ENCODE data around the gene FBN1.

The FBN1 gene

DNA sequence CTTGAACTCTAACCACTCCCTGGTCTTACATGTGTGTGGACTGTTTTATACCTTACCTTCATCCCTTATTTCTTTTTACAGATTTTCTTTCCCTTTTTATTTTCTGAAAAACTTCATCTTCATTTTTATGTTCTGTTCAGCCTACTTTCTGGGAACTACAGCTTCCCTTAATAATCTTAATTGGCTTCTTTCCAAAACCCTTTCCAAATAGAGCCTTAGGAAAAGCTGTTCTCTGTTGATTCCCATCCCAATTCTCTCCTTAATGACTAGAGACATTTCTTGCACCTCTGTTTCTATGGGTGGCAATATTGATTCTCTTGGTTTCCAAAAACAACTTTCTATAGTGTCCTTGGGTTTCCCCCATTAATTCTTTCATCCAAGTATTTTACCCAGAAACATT is 179.4 kb downstream of the FBN1 start:
- Histone ChIP-seq H3K4me1 (ENCODE audit: insufficient read depth, insufficient read length) (no peaks in the 10 kb centered on the region), H3K4me3 (ENCODE audit: insufficient read length, low read depth) (no peak overlapping the region), H3K36me3 (ENCODE audit: insufficient read depth, insufficient read length, low read length) (peaks cover 17% of the 10 kb centered on the region), H3K9ac (ENCODE audit: insufficient read length, low read depth) (no peak overlapping the region), H3K9me3 (ENCODE audit: insufficient read depth, low read length) (no peaks in the 10 kb centered on the region), H3K27me3 (ENCODE audit: insufficient read depth, insufficient read length) (no peaks in the 10 kb centered on the region)
- no peak for TF ChIP-seq SUZ12 (IDR thresholded peaks at IDR 0.05; ENCODE audit: extremely low read depth, insufficient read depth, insufficient read length)
- TF ChIP-seq ZNF274 (IDR thresholded peaks at IDR 0.05; ENCODE audit: low read depth, low read length): no peak
- TF ChIP-seq YY1 (IDR thresholded peaks at IDR 0.05; ENCODE audit: insufficient read depth, insufficient read length): no peak
- DNase-seq (ENCODE audit: low read depth, low spot score): no peak

GRCh38 chr15:48465410-48465809 is 180.1 kb downstream of the FBN1 start:
- TF ChIP-seq SUZ12 (IDR thresholded peaks at IDR 0.05; ENCODE audit: extremely low read depth, insufficient read depth, insufficient read length) (no peak), ZNF274 (IDR thresholded peaks at IDR 0.05; ENCODE audit: low read depth, low read length) (no peak), YY1 (IDR thresholded peaks at IDR 0.05; ENCODE audit: insufficient read depth, insufficient read length) (no peak)
- no peak overlapping the region for H3K9ac ChIP-seq (ENCODE audit: insufficient read length, low read depth)
- no peaks in the 10 kb centered on the region for H3K4me1 ChIP-seq (ENCODE audit: insufficient read depth, insufficient read length)
- H3K27me3 ChIP-seq (ENCODE audit: insufficient read depth, insufficient read length): no peaks in the 10 kb centered on the region
- no peak overlapping the region for H3K4me3 ChIP-seq (ENCODE audit: insufficient read length, low read depth)
- H3K9me3 ChIP-seq (ENCODE audit: insufficient read depth, low read length): no peaks in the 10 kb centered on the region
- H3K36me3 ChIP-seq (ENCODE audit: insufficient read depth, insufficient read length, low read length): peaks cover 17% of the 10 kb centered on the region
- no peak for DNase-seq (ENCODE audit: low read depth, low spot score)

GRCh38 chr15:48463366-48463880 is 182.1 kb downstream of the FBN1 start:
- Histone ChIP-seq H3K4me3 (ENCODE audit: insufficient read length, low read depth) (no peak overlapping the region), H3K9me3 (ENCODE audit: insufficient read depth, low read length) (no peaks in the 10 kb centered on the region), H3K36me3 (ENCODE audit: insufficient read depth, insufficient read length, low read length) (peaks cover 22% of the 10 kb centered on the region), H3K27me3 (ENCODE audit: insufficient read depth, insufficient read length) (no peaks in the 10 kb centered on the region), H3K9ac (ENCODE audit: insufficient read length, low read depth) (no peak overlapping the region), H3K4me1 (ENCODE audit: insufficient read depth, insufficient read length) (no peaks in the 10 kb centered on the region)
- TF ChIP-seq ZNF274 (IDR thresholded peaks at IDR 0.05; ENCODE audit: low read depth, low read length) (no peak), SUZ12 (IDR thresholded peaks at IDR 0.05; ENCODE audit: extremely low read depth, insufficient read depth, insufficient read length) (no peak), YY1 (IDR thresholded peaks at IDR 0.05; ENCODE audit: insufficient read depth, insufficient read length) (no peak)
- DNase-seq (ENCODE audit: low read depth, low spot score): no peak

GRCh38 chr15:48462688-48463087 is 182.8 kb downstream of the FBN1 start:
- DNase-seq (ENCODE audit: low read depth, low spot score): no peak
- TF ChIP-seq YY1 (IDR thresholded peaks at IDR 0.05; ENCODE audit: insufficient read depth, insufficient read length) (no peak), ZNF274 (IDR thresholded peaks at IDR 0.05; ENCODE audit: low read depth, low read length) (no peak), SUZ12 (IDR thresholded peaks at IDR 0.05; ENCODE audit: extremely low read depth, insufficient read depth, insufficient read length) (no peak)
- Histone ChIP-seq H3K9ac (ENCODE audit: insufficient read length, low read depth) (no peak overlapping the region), H3K4me1 (ENCODE audit: insufficient read depth, insufficient read length) (no peaks in the 10 kb centered on the region), H3K4me3 (ENCODE audit: insufficient read length, low read depth) (no peak overlapping the region), H3K9me3 (ENCODE audit: insufficient read depth, low read length) (no peaks in the 10 kb centered on the region), H3K27me3 (ENCODE audit: insufficient read depth, insufficient read length) (no peaks in the 10 kb centered on the region), H3K36me3 (ENCODE audit: insufficient read depth, insufficient read length, low read length) (peaks cover 20% of the 10 kb centered on the region)

- no peaks in the 10 kb centered on the region for H3K9me3 ChIP-seq (ENCODE audit: insufficient read depth, low read length)
- no peaks in the 10 kb centered on the region for H3K27me3 ChIP-seq (ENCODE audit: insufficient read depth, insufficient read length)
- no peak overlapping the region for H3K9ac ChIP-seq (ENCODE audit: insufficient read length, low read depth)
- peaks cover 18% of the 10 kb centered on the region for H3K36me3 ChIP-seq (ENCODE audit: insufficient read depth, insufficient read length, low read length)
- no peaks in the 10 kb centered on the region for H3K4me1 ChIP-seq (ENCODE audit: insufficient read depth, insufficient read length)
- DNase-seq (ENCODE audit: low read depth, low spot score): no peak
- H3K4me3 ChIP-seq (ENCODE audit: insufficient read length, low read depth): no peak overlapping the region
- TF ChIP-seq ZNF274 (IDR thresholded peaks at IDR 0.05; ENCODE audit: low read depth, low read length) (no peak), YY1 (IDR thresholded peaks at IDR 0.05; ENCODE audit: insufficient read depth, insufficient read length) (no peak), SUZ12 (IDR thresholded peaks at IDR 0.05; ENCODE audit: extremely low read depth, insufficient read depth, insufficient read length) (no peak)
These were observed 185.7 kb downstream of the FBN1 start for GRCh38 chr15:48459571-48460442.

- Histone ChIP-seq H3K4me1 (ENCODE audit: insufficient read depth, insufficient read length) (no peaks in the 10 kb centered on the region), H3K36me3 (ENCODE audit: insufficient read depth, insufficient read length, low read length) (peaks cover 16% of the 10 kb centered on the region), H3K27me3 (ENCODE audit: insufficient read depth, insufficient read length) (no peaks in the 10 kb centered on the region), H3K9me3 (ENCODE audit: insufficient read depth, low read length) (no peaks in the 10 kb centered on the region), H3K9ac (ENCODE audit: insufficient read length, low read depth) (no peak overlapping the region), H3K4me3 (ENCODE audit: insufficient read length, low read depth) (no peak overlapping the region)
- DNase-seq (ENCODE audit: low read depth, low spot score): no peak
- TF ChIP-seq ZNF274 (IDR thresholded peaks at IDR 0.05; ENCODE audit: low read depth, low read length): no peak
- no peak for TF ChIP-seq SUZ12 (IDR thresholded peaks at IDR 0.05; ENCODE audit: extremely low read depth, insufficient read depth, insufficient read length)
- no peak for TF ChIP-seq YY1 (IDR thresholded peaks at IDR 0.05; ENCODE audit: insufficient read depth, insufficient read length)
These were observed 186.6 kb downstream of the FBN1 start for GRCh38 chr15:48458876-48459275.

DNA sequence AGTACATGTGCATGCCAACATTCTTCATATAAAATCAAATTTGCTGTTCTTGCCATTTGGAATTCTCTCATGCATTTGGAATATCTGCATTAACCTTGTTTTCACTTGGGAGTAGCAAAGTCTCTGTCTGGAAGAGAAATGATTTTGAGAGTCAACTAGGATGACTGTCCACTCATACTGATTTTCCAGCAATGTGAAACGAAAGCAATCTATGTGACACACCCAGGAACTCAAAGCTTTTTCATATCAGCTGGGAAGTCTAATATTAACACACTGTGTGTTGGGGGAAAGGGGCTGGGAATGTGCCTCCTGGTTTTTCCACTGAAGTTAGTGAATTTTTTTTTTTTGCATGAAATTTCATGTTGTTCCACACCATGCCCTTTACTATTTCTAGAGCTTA is 189.4 kb downstream of the FBN1 start:
- no peak for DNase-seq (ENCODE audit: low read depth, low spot score)
- Histone ChIP-seq H3K9ac (ENCODE audit: insufficient read length, low read depth) (no peak overlapping the region), H3K4me3 (ENCODE audit: insufficient read length, low read depth) (no peak overlapping the region), H3K9me3 (ENCODE audit: insufficient read depth, low read length) (no peaks in the 10 kb centered on the region), H3K4me1 (ENCODE audit: insufficient read depth, insufficient read length) (no peaks in the 10 kb centered on the region), H3K36me3 (ENCODE audit: insufficient read depth, insufficient read length, low read length) (peaks cover 13% of the 10 kb centered on the region), H3K27me3 (ENCODE audit: insufficient read depth, insufficient read length) (no peaks in the 10 kb centered on the region)
- TF ChIP-seq ZNF274 (IDR thresholded peaks at IDR 0.05; ENCODE audit: low read depth, low read length): no peak
- no peak for TF ChIP-seq SUZ12 (IDR thresholded peaks at IDR 0.05; ENCODE audit: extremely low read depth, insufficient read depth, insufficient read length)
- no peak for TF ChIP-seq YY1 (IDR thresholded peaks at IDR 0.05; ENCODE audit: insufficient read depth, insufficient read length)
